ENCODE data around the gene PEPD. TPM values are rescaled to one million over a fixed set of nuclear protein-coding genes. Genes with fewer than 3 reads are reported as not detected.

Gene PEPD
- total RNA-seq, 1 donor from 2014 or later = 49.7 TPM

- no peak for TF ChIP-seq CTCF (IDR thresholded peaks at IDR 0.05; ENCODE audit: unreplicated experiment)
- H3K36me3 Mint-ChIP-seq = peaks cover 3% of the 10 kb centered on the region
- no peak overlapping the region for H3K27ac Mint-ChIP-seq
- no peak for DNase-seq (ENCODE audit: low spot score in 2 of 2, unreplicated experiment in 2 of 2)
- H3K27me3 Mint-ChIP-seq (ENCODE audit: low read depth) = no peaks in the 10 kb centered on the region
- peaks cover 34% of the 10 kb centered on the region for H3K4me1 Mint-ChIP-seq
- no peak overlapping the region for H3K4me3 Mint-ChIP-seq
- H3K9me3 Mint-ChIP-seq = no peaks in the 10 kb centered on the region
Measured at GRCh38 chr19:33508431-33508830, 13.2 kb downstream of the PEPD start.

- no peak overlapping the region for H3K27ac Mint-ChIP-seq
- no peaks in the 10 kb centered on the region for H3K27me3 Mint-ChIP-seq (ENCODE audit: low read depth)
- TF ChIP-seq CTCF (IDR thresholded peaks at IDR 0.05; ENCODE audit: unreplicated experiment) = no peak
- H3K4me3 Mint-ChIP-seq = no peak overlapping the region
- no peaks in the 10 kb centered on the region for H3K36me3 Mint-ChIP-seq
- no peak for DNase-seq (ENCODE audit: low spot score in 2 of 2, unreplicated experiment in 2 of 2)
- H3K9me3 Mint-ChIP-seq = no peaks in the 10 kb centered on the region
- peaks cover 34% of the 10 kb centered on the region for H3K4me1 Mint-ChIP-seq
Measured at GRCh38 chr19:33508009-33508408, 13.6 kb downstream of the PEPD start.

GRCh38 chr19:33507021-33507956 is 14.3 kb downstream of the PEPD start:
- no peaks in the 10 kb centered on the region for H3K9me3 Mint-ChIP-seq
- H3K4me1 Mint-ChIP-seq = peaks cover 37% of the 10 kb centered on the region
- no peaks in the 10 kb centered on the region for H3K36me3 Mint-ChIP-seq
- no peak overlapping the region for H3K4me3 Mint-ChIP-seq
- H3K27me3 Mint-ChIP-seq (ENCODE audit: low read depth) = no peaks in the 10 kb centered on the region
- TF ChIP-seq CTCF (IDR thresholded peaks at IDR 0.05; ENCODE audit: unreplicated experiment) = no peak
- no peak for DNase-seq (ENCODE audit: low spot score in 2 of 2, unreplicated experiment in 2 of 2)
- peak overlapping the region; percentile 4 for H3K27ac Mint-ChIP-seq

- Mint-ChIP-seq H3K36me3 (no peaks in the 10 kb centered on the region), H3K9me3 (no peaks in the 10 kb centered on the region), H3K4me1 (peaks cover 37% of the 10 kb centered on the region), H3K4me3 (no peak overlapping the region), H3K27me3 (ENCODE audit: low read depth) (no peaks in the 10 kb centered on the region), H3K27ac (no peak overlapping the region)
- TF ChIP-seq CTCF (IDR thresholded peaks at IDR 0.05; ENCODE audit: unreplicated experiment) = no peak
- no peak for DNase-seq (ENCODE audit: low spot score in 2 of 2, unreplicated experiment in 2 of 2)
Measured at GRCh38 chr19:33506498-33506897, 15.1 kb downstream of the PEPD start.

- Mint-ChIP-seq H3K4me1 (peaks cover 37% of the 10 kb centered on the region), H3K36me3 (no peaks in the 10 kb centered on the region), H3K27ac (no peak overlapping the region), H3K9me3 (no peaks in the 10 kb centered on the region), H3K27me3 (ENCODE audit: low read depth) (no peaks in the 10 kb centered on the region), H3K4me3 (no peak overlapping the region)
- TF ChIP-seq CTCF (IDR thresholded peaks at IDR 0.05; ENCODE audit: unreplicated experiment) = no peak
- DNase-seq (ENCODE audit: low spot score in 2 of 2, unreplicated experiment in 2 of 2) = no peak
Measured at GRCh38 chr19:33505823-33506222, 15.8 kb downstream of the PEPD start.
